Ishikawa (cell line): ENCODE data around the gene IQCH.

Experiments
- CEBPB ChIP-seq: IDR thresholded peaks from 2 replicates; pipeline ENCODE4 v1.6.1; 2012
- CREB1 ChIP-seq: IDR thresholded peaks from 2 replicates; pipeline ENCODE4 v1.6.1; 2012; ENCODE audit warnings: low read depth
- EGR1 ChIP-seq: IDR thresholded peaks from 2 replicates; pipeline ENCODE4 v1.6.1; 2012
- EP300 ChIP-seq: IDR thresholded peaks from 2 replicates; pipeline ENCODE4 v1.6.1; 2012; ENCODE audit warnings: borderline replicate concordance
- MAX ChIP-seq: IDR thresholded peaks from 2 replicates; pipeline ENCODE4 v1.6.1; 2012
- RAD21 ChIP-seq: IDR thresholded peaks from 2 replicates; pipeline ENCODE4 v1.6.1; 2012; ENCODE audit warnings: low read depth
- TAF1 ChIP-seq: IDR thresholded peaks from 2 replicates; pipeline ENCODE4 v1.6.1; 2012; ENCODE audit warnings: low read depth, mild to moderate bottlenecking
- TCF12 ChIP-seq: IDR thresholded peaks from 2 replicates; pipeline ENCODE4 v1.6.1; 2012; ENCODE audit warnings: low read depth
- YY1 ChIP-seq: IDR thresholded peaks from 2 replicates; pipeline ENCODE4 v1.6.1; 2012; ENCODE audit warnings: low read depth
- ZBTB7A ChIP-seq: IDR thresholded peaks from 2 replicates; pipeline ENCODE4 v1.6.1; 2012; ENCODE audit warnings: low read depth
- TF ChIP-seq, protein P1 (sequence below): IDR thresholded peaks from 2 replicates; pipeline ENCODE4 v1.6.1; 2012; ENCODE audit warnings: low read depth, mild to moderate bottlenecking

DNA sequence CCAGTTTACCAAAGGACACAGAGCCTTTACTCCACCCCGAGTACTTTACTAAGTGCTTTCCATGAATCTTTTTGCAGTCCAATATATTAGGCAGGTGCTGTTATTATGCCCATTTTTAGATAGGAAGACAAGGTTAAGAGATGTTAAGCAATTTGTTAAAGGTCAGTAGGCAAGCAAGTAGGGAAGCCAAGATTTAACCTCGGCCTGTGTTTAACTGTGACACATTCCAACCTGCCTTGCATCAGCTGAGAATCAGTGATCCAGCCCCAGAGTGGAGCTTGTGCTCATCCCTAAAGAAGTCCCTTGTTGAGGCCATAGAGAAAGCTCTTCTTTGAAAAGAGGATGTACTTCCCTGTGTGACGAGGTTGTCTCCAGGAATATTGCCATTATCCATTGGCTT lies 215.1 kb downstream of the IQCH start:
- no peak for TF ChIP-seq RAD21
- TF ChIP-seq ZBTB7A, result no peak
- no peak for TF ChIP-seq TAF1
- TF ChIP-seq EP300, result no peak
- no peak for TF ChIP-seq CREB1
- no peak for TF ChIP-seq CEBPB
- TF ChIP-seq EGR1, result no peak
- TF ChIP-seq, protein P1, sequence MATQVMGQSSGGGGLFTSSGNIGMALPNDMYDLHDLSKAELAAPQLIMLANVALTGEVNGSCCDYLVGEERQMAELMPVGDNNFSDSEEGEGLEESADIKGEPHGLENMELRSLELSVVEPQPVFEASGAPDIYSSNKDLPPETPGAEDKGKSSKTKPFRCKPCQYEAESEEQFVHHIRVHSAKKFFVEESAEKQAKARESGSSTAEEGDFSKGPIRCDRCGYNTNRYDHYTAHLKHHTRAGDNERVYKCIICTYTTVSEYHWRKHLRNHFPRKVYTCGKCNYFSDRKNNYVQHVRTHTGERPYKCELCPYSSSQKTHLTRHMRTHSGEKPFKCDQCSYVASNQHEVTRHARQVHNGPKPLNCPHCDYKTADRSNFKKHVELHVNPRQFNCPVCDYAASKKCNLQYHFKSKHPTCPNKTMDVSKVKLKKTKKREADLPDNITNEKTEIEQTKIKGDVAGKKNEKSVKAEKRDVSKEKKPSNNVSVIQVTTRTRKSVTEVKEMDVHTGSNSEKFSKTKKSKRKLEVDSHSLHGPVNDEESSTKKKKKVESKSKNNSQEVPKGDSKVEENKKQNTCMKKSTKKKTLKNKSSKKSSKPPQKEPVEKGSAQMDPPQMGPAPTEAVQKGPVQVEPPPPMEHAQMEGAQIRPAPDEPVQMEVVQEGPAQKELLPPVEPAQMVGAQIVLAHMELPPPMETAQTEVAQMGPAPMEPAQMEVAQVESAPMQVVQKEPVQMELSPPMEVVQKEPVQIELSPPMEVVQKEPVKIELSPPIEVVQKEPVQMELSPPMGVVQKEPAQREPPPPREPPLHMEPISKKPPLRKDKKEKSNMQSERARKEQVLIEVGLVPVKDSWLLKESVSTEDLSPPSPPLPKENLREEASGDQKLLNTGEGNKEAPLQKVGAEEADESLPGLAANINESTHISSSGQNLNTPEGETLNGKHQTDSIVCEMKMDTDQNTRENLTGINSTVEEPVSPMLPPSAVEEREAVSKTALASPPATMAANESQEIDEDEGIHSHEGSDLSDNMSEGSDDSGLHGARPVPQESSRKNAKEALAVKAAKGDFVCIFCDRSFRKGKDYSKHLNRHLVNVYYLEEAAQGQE, result no peak
- no peak for TF ChIP-seq TCF12
- TF ChIP-seq MAX, result no peak
- no peak for TF ChIP-seq YY1
